Activated CD4-positive, alpha-beta T cell treated with anti-CD3 and anti-CD28 coated beads, Interleukin-2, Interleukin-6, amounts not matched to agents 100 ng/mL and 50 ng/mL, durations not matched to agents 16 hours and 8 hours (primary cell): ENCODE data around the gene C2orf49.

Experiments
- DNase-seq: peaks from one replicate; pipeline ENCODE4 v3.0.0-alpha.2; 2020

The C2orf49 gene

GRCh38 chr2:105384216-105384615, 46.9 kb downstream of the C2orf49 start:
- DNase-seq = no peak

- no peak for DNase-seq
Measured at GRCh38 chr2:105384861-105385260, 47.5 kb downstream of the C2orf49 start.

GRCh38 chr2:105385731-105386540, 48.6 kb downstream of the C2orf49 start:
- DNase-seq = no peak

GRCh38 chr2:105387225-105387624, 49.9 kb downstream of the C2orf49 start:
- no peak for DNase-seq

GRCh38 chr2:105388971-105389381, 51.6 kb downstream of the C2orf49 start:
- DNase-seq = no peak

GRCh38 chr2:105390454-105390853, 53.1 kb downstream of the C2orf49 start:
- no peak for DNase-seq

- no peak for DNase-seq
Measured at GRCh38 chr2:105391058-105391627, 53.8 kb downstream of the C2orf49 start.

GRCh38 chr2:105391763-105392662, 54.7 kb downstream of the C2orf49 start:
- DNase-seq = no peak

- no peak for DNase-seq
Measured at GRCh38 chr2:105393373-105394055, 56.2 kb downstream of the C2orf49 start.

- no peak for DNase-seq
Measured at GRCh38 chr2:105394951-105395611, 57.7 kb downstream of the C2orf49 start.

- no peak for DNase-seq
Measured at GRCh38 chr2:105395691-105396090, 58.4 kb downstream of the C2orf49 start.

- peak; percentile 28 for DNase-seq
Measured at GRCh38 chr2:105396254-105397024, 59.1 kb downstream of the C2orf49 start.

GRCh38 chr2:105397025-105397722, 59.8 kb downstream of the C2orf49 start:
- no peak for DNase-seq

GRCh38 chr2:105397953-105398335, 60.6 kb downstream of the C2orf49 start:
- DNase-seq = no peak

- peak; percentile 73 for DNase-seq
Measured at GRCh38 chr2:105398336-105399206, 61.2 kb downstream of the C2orf49 start, which contains the start of gene FHL2. TSS of gene FHL2 (minus strand) at chr2:105399051. CDS start at chr2:105386516, 12,535 bp downstream.
